ENCODE results near the gene SLC46A3. TPM values are rescaled to one million over a fixed set of nuclear protein-coding genes. Genes with fewer than 3 reads are reported as not detected.

Gene SLC46A3
- total RNA-seq (10 to 100 TPM in 3 of 5 donors, 1 to 10 TPM in 2; 5.3 to 44.3 (median 14.2) TPM), polyA plus RNA-seq (1 to 10 TPM; 2.3 to 4.8 (median 3.4) TPM)
- long read RNA-seq, donor 1, result 0 reads
- long read RNA-seq, donor 2, partial matches to known transcripts, result 0 of 1 reads
- long read RNA-seq, donor 2, other reads (novel, unspliced or antisense), result 0 of 1 reads
- long read RNA-seq, donor 3, partial matches to known transcripts, result 0 of 1 reads
- long read RNA-seq, donor 3, other reads (novel, unspliced or antisense), result 0 of 1 reads
- long read RNA-seq, donor 4, result 0 reads
- long read RNA-seq, donor 5, result 0 reads
- long read RNA-seq, donor 6, result 0 reads
- long read RNA-seq, donor 7, result 0 reads
- long read RNA-seq, donor 8, result 0 reads
- long read RNA-seq, donor 9, result 0 reads
- long read RNA-seq, donor 10, partial matches to known transcripts, result 0 of 1 reads
- long read RNA-seq, donor 10, other reads (novel, unspliced or antisense), result 0 of 1 reads

GRCh38 chr13:28718543-28719226, at the start of gene SLC46A3:
Gene SLC46A3 (minus strand): TSS chr13:28718970. CDS start chr13:28717998, 972 bp downstream.
- intact Hi-C loops (cut with DNase I; ENCODE audit: low total_unique reads), result no loop called here
- peak; percentile 92 to 98 for DNase-seq
- no peaks in the 10 kb centered on the region for H3K36me3 ChIP-seq

GRCh38 chr13:28763887-28764286, 45.1 kb upstream of the SLC46A3 start:
- intact Hi-C loops (cut with DNase I; ENCODE audit: low total_unique reads), result no loop called here
- 82 to 88% (median 85%) methylated on average over 4 of the region's 4 CpGs for WGBS, 5 donors

More at GRCh38 chr13:28718543-28719226, at the start of gene SLC46A3:
- Histone ChIP-seq H3K9me3 (no peaks in the 10 kb centered on the region), H3K4me3 (peak within 1 kb of the TSS; percentile 46 to 63 (median 60)), H3K27ac (peak within 1 kb of the TSS; percentile 71 to 95 (median 91)), H3K4me1 (peaks cover 4 to 31% (median 14%) of the 10 kb centered on the region in 4 donors), H3K27me3 (peaks cover 0 to 7% (median 0%) of the 10 kb centered on the region in 3 donors)
- 1 to 4% (median 2%) methylated on average over 26 to 78 of the region's 78 CpGs for WGBS, 5 donors
- peak; percentile 62 to 87 (median 70) for TF ChIP-seq POLR2AphosphoS5 (IDR thresholded peaks at IDR 0.05)
- no peak for TF ChIP-seq CTCF (IDR thresholded peaks at IDR 0.05)
- no peak for TF ChIP-seq POLR2A (IDR thresholded peaks at IDR 0.05)
- no peak for TF ChIP-seq EP300 (IDR thresholded peaks at IDR 0.05)

GRCh38 chr13:28761586-28761985, 42.8 kb upstream of the SLC46A3 start:
- DNase-seq, result no peak
- no peak overlapping the region for H3K4me3 ChIP-seq
- no peaks in the 10 kb centered on the region for H3K27me3 ChIP-seq
- no peak overlapping the region for H3K27ac ChIP-seq
- no peak for TF ChIP-seq POLR2AphosphoS5 (IDR thresholded peaks at IDR 0.05)
- TF ChIP-seq CTCF (IDR thresholded peaks at IDR 0.05), result no peak
- no peak for TF ChIP-seq EP300 (IDR thresholded peaks at IDR 0.05)
- no peak for TF ChIP-seq POLR2A (IDR thresholded peaks at IDR 0.05)
- no peaks in the 10 kb centered on the region for H3K36me3 ChIP-seq
- peaks cover 0 to 24% (median 17%) of the 10 kb centered on the region in 4 donors for H3K9me3 ChIP-seq
- H3K4me1 ChIP-seq, result no peaks in the 10 kb centered on the region
- intact Hi-C loops (cut with DNase I; ENCODE audit: low total_unique reads), result no loop called here
- 62 to 81% (median 70%) methylated on average over 4 of the region's 4 CpGs for WGBS, 5 donors

More at GRCh38 chr13:28763887-28764286, 45.1 kb upstream of the SLC46A3 start:
- H3K9me3 ChIP-seq, result peaks cover 0 to 23% (median 5%) of the 10 kb centered on the region in 4 donors
- H3K27ac ChIP-seq, result no peak overlapping the region
- H3K27me3 ChIP-seq, result no peaks in the 10 kb centered on the region
- no peak overlapping the region for H3K4me3 ChIP-seq
- TF ChIP-seq POLR2A (IDR thresholded peaks at IDR 0.05), result no peak
- no peak for TF ChIP-seq CTCF (IDR thresholded peaks at IDR 0.05)
- H3K36me3 ChIP-seq, result no peaks in the 10 kb centered on the region
- no peaks in the 10 kb centered on the region for H3K4me1 ChIP-seq
- no peak for DNase-seq

- peak overlapping the region in 3 of 5 donors; percentile 22 to 72 (median 63) for H3K27ac ChIP-seq
- H3K36me3 ChIP-seq, result no peaks in the 10 kb centered on the region
- H3K4me1 ChIP-seq, result peaks cover 0 to 5% (median 2%) of the 10 kb centered on the region in 4 donors
- H3K9me3 ChIP-seq, result peaks cover 0 to 24% (median 17%) of the 10 kb centered on the region in 4 donors
- no peak overlapping the region for H3K4me3 ChIP-seq
- H3K27me3 ChIP-seq, result no peaks in the 10 kb centered on the region
- DNase-seq, result no peak
- WGBS, 5 donors, result 53 to 74% (median 62%) methylated on average over 5 of the region's 5 CpGs
- intact Hi-C loops (cut with DNase I; ENCODE audit: low total_unique reads), result no loop called here
- TF ChIP-seq POLR2A (IDR thresholded peaks at IDR 0.05) (no peak), EP300 (IDR thresholded peaks at IDR 0.05) (no peak)
Observed at GRCh38 chr13:28755546-28755870, 36.7 kb upstream of the SLC46A3 start.

All from stomach (tissue), 19 donors.